ENCODE measurements around the gene TACC2.

The TACC2 gene

DNA sequence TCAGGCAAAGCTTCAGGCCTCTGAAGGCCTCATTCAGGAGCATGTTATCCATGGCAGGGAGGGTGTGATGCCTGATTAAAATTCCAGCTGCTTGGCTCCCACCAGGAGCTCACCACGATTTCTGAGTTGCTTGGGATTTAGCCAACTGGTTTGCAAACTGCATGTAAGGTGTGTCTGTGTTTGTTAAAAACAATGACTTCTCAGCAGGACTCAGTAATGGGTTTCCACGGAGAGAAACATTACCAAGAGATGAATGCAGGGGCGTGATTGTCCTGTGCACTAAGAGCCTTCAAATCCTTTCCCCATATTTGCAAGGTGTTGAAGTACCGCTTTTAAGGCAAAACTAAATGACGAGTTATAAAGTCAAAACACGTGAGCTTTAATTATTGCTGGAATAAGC, 193.3 kb downstream of the TACC2 start:
- TF ChIP-seq, protein P1, sequence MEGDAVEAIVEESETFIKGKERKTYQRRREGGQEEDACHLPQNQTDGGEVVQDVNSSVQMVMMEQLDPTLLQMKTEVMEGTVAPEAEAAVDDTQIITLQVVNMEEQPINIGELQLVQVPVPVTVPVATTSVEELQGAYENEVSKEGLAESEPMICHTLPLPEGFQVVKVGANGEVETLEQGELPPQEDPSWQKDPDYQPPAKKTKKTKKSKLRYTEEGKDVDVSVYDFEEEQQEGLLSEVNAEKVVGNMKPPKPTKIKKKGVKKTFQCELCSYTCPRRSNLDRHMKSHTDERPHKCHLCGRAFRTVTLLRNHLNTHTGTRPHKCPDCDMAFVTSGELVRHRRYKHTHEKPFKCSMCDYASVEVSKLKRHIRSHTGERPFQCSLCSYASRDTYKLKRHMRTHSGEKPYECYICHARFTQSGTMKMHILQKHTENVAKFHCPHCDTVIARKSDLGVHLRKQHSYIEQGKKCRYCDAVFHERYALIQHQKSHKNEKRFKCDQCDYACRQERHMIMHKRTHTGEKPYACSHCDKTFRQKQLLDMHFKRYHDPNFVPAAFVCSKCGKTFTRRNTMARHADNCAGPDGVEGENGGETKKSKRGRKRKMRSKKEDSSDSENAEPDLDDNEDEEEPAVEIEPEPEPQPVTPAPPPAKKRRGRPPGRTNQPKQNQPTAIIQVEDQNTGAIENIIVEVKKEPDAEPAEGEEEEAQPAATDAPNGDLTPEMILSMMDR (conservative IDR thresholded peaks at IDR 0.05) = no peak
- H3K27ac ChIP-seq = no peak overlapping the region

DNA sequence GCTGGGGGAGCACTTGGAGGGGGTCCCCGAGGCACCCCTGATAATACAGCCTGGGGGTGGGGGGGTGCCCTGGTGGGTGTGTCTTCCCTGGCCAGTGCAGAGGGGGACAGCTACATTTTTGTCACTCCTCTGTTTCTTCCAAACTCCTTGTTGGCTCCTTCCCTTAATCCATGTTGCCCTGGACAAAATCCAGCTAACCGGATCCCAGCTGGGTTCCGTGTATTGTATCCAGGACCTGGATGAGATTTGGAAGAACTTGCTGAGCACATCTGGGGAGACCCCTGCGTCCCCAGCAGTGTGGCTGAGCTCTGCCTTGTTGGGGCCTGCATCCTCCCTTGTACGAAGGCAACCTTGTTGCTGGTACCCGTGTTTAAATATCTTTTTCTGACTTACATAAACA, 195.3 kb downstream of the TACC2 start:
- no peak overlapping the region for H3K27ac ChIP-seq

DNA sequence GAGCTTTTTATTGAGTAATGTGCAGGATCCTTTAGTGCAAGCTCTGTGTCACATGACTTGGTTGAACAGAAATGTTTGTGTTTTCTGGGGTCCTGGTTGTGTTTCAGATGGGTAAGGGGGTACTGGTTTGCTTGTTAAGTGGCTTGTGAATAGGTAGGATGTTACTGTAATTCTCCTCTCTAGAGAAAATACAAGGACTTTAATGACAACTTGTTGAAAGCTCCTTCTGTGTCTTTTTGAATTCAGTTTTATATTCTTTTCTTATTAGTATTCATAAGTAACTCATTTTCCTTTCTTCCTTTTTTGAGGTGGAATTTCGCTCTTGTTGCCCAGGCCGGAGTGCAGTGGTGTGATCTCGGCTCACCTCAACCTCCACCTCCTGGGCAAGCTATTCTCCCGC, 196.7 kb downstream of the TACC2 start:
- TF ChIP-seq, protein P1 (conservative IDR thresholded peaks at IDR 0.05) = no peak
- H3K27ac ChIP-seq = no peak overlapping the region

More for the DNA sequence above, 195.3 kb downstream of the TACC2 start:
- TF ChIP-seq, protein P1 (conservative IDR thresholded peaks at IDR 0.05) = no peak

DNA sequence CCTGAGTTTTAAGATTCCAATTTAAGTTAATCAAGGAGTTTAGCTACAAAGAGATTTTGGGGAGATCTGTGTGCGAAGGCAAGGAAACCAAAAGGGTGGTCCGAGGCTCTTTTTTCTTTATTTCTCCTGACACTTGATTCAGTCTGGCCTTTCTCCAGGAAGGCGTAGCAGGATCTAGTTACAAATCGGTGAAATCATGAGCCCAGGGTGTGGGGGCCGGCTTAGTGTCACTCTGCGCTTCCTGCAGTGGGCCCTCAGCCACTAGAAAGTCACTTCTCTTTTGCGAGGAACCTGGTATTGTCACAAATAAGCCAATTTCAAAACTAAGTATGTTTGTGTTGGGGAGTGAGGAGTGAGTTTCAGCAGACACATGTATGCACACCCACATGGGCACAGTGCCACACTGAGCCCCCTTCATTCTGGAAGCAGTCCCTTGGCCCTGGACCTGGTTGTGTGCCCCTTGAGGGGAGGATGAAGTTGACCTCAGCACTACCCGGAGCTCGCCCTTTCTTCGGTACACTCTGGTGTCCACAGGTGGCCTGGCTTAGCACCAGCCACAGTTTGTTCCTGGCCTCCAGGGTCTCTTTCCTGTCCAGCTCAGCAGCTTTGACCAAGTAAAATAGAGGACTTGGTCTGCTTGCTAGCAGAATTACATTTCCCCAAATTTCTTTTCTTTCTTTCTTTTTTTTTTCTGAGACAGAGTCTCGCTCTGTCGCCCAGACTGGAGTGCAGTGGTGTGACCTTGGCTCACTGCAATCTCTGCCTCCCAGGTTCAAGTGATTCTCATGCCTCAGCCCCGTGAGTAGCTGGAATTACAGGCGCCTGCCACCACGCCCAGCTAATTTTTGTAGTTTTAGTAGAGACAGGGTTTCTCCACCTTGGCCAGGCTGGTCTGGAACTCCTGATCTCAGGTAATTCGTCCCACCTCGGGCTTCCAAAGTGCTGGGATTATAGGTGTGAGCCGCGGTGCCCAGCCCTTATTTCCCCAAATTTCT, 198.2 kb downstream of the TACC2 start:
- H3K27ac ChIP-seq = no peak overlapping the region
- TF ChIP-seq, protein P1 (conservative IDR thresholded peaks at IDR 0.05) = no peak

DNA sequence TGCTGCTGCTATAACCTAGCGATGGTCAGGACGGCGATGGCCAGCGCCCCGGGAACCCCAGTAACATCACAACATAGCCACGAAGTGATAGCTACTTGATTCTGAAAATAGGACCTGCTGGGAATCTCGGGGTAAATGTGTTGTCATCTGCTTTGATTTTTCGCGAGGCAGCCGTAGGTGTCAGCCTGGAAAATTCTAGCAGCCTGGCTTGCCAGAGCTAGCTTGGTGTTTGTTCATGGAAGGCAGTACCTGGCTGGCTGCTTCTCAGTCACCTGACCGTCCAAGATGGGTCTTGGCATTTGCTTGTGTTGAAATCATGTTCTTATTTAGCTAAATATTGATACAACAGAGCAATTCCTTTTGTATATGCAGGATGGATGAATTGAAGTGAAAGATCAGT, 199.7 kb downstream of the TACC2 start:
- TF ChIP-seq, protein P1 (conservative IDR thresholded peaks at IDR 0.05) = no peak
- H3K27ac ChIP-seq = peak overlapping the region; percentile 66; the same call in 1 of the 2 replicates

DNA sequence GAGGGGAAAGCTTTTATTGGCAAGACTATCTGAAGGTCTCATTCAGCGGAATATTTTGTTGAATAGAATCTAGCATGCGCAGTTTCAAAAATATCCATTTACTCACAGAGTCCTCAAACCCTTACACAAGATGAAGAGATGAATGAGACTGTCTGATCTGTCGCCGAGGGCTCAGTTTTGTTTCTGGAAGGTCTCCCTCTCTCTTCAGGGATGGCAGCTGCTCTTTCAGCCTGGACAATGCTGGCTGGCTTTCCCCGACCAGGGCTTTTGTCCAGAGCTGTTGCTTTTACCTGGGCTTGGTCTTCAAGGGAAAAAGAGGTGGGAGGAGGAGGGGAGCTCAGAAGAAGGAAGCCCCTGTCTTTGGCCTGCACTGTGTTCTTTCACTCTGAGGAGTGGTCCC, 200.2 kb downstream of the TACC2 start:
- TF ChIP-seq, protein P1 (conservative IDR thresholded peaks at IDR 0.05) = no peak
- peak overlapping the region; percentile 66; the same call in 1 of the 2 replicates for H3K27ac ChIP-seq

DNA sequence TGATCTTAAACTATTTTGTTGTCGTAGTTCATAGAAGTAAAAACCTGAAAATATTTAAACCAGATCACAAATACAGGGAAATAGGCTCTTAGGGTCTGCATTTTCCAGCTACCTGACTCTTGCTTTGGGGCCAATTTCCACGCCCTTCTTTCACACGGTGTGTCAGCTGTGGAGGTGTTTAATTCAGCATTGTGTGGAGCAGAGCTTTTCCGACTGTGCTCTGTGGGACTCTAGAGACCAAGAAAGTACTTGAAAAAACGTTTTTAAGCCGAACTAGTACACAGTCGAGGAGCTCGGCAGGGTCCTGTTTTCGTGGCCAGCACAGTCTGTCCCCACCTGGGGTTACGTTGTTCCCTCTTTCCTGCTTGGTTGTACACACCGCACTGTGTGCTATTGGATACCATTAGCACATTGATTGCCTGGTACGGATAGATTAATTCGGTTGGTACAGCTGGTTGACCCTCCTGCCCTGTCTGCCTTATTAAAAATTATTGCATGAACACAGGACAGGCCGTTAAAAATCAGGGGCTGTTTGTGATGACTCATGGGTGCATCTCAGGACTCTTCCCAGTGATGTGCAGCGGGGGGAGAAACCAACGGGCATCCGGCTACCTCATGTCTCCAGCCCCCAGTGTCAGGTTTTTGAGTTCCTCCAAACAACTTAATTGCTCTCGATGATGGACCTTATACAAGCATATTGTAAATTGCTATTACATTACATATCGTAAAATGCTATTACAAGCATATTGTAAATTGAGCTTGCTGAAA, 201.4 kb downstream of the TACC2 start:
- H3K27ac ChIP-seq = peak overlapping the region; percentile 66
- TF ChIP-seq, protein P1 (conservative IDR thresholded peaks at IDR 0.05) = no peak
